NCI-H748 treated with DMSO at 0.1 percent for 48 hours (cell line): ENCODE results near the gene PAPPA.

Source experiments
- DNase-seq: peaks from one replicate; lab custom pipeline; 2025; lab: John Stamatoyannopoulos, UW

Gene PAPPA

DNA sequence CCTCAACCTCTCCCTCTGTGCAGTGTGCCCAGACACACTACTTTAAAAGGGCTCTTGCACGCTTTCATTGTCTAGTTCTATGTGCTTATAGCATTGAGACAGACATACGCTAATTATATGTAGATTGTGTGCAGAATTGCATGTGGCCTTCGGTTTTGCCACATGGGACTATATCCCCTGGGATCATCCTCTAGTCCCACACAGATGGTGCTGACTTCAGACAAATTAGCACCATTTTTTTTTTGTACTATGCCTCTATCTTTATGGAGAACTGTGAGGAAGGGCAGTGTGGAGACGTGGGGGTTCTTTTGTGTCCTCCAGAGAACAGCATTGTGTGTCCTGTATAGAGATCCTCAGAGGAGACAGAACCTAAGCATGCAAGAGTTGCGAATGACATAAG lies 29.3 kb downstream of the PAPPA start:
- no peak for DNase-seq

DNA sequence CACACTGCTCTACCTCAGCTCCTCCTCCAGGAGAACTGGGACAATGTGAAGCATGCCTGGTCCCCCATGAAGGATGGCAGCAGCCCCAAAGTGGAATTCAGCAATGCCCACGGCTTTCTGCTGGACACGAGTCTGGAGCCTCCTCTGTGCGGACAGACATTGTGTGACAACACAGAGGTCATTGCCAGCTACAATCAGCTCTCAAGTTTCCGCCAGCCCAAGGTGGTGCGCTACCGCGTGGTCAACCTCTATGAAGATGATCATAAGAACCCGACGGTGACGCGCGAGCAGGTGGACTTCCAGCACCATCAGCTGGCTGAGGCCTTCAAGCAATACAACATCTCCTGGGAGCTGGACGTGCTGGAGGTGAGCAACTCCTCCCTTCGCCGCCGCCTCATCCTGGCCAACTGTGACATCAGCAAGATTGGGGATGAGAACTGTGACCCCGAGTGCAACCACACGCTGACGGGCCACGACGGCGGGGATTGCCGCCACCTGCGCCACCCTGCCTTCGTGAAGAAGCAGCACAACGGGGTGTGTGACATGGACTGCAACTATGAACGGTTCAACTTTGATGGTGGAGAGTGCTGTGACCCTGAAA lies 34.1 kb downstream of the PAPPA start:
- no peak for DNase-seq

DNA sequence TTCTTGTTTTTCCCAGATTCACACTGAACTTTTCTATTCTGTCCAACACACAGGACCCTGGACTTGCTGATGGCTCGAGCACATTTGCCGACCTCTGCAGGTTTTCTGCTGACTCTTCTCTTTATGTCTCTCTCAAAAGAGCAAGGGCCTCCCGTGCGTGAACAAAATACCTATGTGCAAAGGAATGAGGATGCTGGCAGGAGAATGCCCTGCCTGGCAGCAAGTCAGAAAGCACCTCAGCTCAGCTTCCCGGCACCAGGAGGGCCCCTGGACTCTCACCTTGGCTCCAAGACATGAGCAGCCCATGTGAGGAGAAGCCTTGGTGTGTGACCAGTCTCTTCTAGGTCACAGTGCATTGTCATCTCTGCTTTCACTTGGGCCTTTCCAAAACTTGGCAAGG lies 36.1 kb downstream of the PAPPA start:
- no peak for DNase-seq

- no peak for DNase-seq
These were observed 37.2 kb downstream of the PAPPA start for GRCh38 chr9:116190637-116191396.

- DNase-seq, result no peak
These were observed 38.2 kb downstream of the PAPPA start for GRCh38 chr9:116191576-116192415.

- DNase-seq, result no peak
These were observed 40.0 kb downstream of the PAPPA start for GRCh38 chr9:116193636-116194035.

DNA sequence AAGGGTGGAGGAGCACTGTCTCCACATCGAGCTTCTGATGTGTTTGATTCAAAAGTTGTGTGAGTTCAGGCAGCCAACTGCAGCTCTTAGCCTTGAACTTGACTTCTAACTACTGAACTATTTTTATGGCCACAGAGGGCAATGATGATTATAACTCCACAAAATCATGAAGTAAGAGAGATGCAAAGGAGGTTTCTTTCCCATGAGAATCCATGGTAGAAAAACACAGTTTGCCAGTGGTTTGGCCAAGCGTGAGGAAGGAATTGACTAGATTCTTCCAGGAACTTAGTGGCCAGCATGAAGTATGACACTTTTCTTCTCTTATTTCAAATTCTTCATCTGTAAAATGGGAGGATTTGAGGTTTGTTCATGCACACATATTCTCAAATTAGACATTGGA lies 43.2 kb downstream of the PAPPA start:
- no peak for DNase-seq

- no peak for DNase-seq
These were observed 44.8 kb downstream of the PAPPA start for GRCh38 chr9:116198344-116198743.

DNA sequence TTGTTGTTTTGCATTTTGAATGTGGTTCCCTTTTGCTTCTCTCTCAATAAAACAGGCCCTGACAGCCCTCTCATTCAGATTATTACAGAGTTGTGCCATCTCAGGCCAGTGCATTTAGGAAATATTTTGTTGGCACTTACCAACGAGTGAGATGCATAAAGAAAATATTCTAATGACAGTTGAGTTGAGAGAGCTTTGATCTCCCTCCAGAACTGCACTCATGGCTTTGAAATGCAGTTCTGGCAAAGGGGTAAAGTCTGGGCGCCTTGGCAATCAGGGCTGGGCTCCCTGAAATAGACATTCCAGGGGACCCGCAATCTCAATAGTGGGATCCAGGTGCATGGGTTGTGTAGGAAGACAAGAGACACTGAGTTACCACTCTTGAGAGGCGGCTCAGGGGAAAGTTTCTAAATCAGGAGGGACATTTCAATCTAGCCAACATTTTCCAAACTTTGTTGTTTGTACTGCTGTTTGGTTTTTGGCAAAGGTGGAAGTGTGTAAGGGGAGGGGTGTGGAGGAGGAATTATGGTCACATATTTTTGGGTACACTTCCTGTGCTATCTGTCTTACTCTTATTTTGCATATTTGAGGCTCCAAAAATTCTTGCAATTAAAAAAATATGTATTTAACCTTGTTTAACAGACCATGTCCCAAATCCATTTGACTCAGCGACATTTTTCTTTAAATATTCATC lies 48.8 kb downstream of the PAPPA start:
- DNase-seq, result no peak

- DNase-seq, result no peak
These were observed 50.8 kb downstream of the PAPPA start for GRCh38 chr9:116204252-116204882.

- no peak for DNase-seq
These were observed 54.0 kb downstream of the PAPPA start for GRCh38 chr9:116207371-116208111.

DNA sequence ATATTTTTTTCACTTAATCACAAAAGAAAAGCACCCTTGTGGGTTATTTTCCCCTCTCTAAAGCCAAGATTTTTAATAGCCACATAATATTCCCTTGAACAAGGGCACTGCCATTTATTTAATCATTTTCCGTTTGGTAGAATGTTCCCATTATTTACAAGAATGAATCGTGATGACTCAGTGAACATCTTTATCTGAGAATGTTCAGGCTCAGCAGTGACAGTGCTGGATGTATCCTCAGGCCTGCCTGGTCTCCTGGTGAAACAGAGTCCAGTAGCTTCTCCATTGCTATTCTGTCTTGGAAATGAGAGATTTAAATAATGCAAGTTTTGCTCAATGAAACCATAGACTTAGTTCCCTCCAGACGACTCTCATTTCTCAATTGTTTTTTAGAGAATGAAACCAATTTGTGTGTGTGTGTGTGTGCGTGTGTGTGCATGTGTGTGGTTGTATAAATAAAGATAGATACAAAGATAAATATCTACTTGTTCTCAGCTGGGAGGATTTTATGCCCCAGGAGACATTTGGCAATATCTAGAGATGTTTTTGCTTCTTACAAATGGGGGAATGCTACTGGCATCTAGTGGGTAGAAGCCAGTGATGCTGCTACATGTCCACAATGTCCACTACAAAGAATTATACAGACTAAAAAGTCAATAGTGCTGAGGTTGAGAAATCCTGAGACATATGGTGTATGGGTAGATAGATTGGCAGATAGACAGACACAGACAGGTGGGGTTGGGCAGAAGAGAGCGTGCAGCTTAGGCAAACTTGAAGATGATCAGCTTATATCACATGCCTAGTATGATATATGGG lies 55.0 kb downstream of the PAPPA start:
- DNase-seq, result no peak

DNA sequence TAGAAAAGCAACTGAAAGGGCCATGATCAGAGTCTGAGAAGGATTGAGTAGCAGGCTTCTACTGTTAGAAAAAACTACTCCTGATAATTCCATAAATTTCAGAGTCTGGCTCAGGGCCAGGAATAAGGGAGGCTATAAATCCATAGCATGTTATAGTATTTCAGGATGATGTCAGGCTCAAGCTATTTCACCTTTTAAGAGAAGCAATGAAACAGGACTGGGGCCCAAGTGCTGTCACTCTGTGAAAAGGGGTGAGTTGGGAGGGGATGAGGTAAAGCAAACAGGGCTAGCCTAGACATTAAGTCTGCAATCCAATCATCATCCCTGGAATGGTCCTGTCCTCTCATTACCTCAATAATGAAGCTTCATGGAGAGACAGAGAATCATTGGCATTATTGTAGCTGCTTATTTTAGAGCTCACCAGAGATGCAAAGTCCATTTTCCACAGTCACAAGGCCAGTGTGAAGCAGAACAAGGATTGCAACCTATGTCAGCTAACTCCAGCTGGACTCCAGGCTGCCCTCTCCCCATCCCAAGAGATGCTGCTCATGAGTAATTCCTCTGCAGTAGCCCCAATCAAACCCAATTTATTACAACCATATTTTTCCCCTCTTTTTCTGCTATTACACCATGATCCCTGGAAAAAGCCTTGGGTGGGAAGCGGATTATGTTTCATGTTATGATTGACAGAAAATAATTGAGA lies 56.0 kb downstream of the PAPPA start:
- DNase-seq, result no peak

- DNase-seq, result no peak
These were observed 59.5 kb downstream of the PAPPA start for GRCh38 chr9:116212986-116213692.

- DNase-seq, result no peak
These were observed 60.1 kb downstream of the PAPPA start for GRCh38 chr9:116213693-116214047.

GRCh38 chr9:116218399-116218798 lies 64.8 kb downstream of the PAPPA start:
- no peak for DNase-seq

GRCh38 chr9:116219686-116220085 lies 66.1 kb downstream of the PAPPA start:
- DNase-seq, result no peak

- DNase-seq, result no peak
These were observed 70.3 kb downstream of the PAPPA start for GRCh38 chr9:116223926-116224325.

DNA sequence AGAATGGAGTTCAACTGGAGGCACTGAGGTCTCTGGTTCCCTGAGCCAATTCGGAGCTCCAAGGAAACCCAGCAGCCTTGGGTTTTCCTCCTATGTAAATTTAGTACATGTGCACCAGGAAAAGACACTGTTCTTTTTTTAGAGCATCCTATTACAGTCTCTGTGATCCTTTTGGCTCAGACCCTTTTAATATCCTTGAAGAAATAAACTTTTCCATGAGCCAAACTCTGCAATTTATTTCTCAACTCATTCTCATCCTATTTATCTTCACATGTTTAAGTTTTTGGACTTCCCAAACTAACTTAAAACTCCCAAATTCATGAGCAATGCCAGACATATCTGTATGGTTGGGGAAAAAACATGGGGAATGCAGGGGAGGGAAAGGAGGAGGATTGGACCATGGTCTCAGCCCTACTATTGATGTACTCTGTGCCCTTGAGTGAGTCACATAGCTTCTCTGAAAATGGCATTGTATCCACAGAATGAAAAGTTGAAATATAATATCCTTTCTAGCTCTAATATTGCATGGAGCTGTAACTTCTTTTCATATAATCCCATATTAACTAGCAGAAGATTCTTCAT lies 76.6 kb downstream of the PAPPA start:
- no peak for DNase-seq
